ENCODE data around the gene TTF1.

Gene TTF1

DNA sequence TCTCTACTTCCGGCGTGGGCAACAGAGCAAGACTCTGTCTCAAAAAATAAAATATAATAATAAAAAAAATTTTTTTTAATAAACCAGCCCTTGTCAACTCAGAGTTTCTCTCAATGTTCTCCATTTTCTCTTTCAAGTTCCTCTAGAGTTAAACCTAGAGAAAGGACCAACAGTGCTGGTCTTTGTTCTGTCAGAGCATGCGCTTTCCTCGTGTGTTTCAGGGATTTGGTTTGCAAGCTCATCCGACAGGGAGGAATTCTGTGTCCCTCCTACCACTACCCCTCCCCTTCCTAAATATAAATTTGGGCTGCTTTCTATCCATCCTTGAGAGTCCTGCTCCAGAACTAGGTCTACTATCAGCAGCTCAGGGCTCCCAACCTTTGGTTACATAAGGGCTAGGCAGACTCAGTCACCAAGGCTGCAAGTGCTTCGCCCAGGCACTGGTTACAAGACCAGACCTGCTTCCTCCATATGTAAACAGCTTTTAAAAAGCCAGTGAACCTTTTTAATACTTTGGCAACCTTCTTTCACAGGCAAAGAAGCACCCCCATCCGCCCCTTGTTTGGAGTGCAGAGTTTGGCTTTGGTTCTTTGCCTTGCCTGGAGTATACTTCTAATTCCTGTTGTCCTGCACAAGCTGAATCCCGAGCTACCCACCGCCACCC lies 65.3 kb downstream of the TTF1 start:
- H3K27me3 ChIP-seq (ENCODE audit: control insufficient read depth, insufficient read depth, low read length): no peaks in the 10 kb centered on the region
- H3K27ac ChIP-seq (ENCODE audit: low read depth, low read length): no peak overlapping the region
- H3K9ac ChIP-seq (ENCODE audit: low read depth, low read length): no peak overlapping the region
- peaks cover 94% of the 10 kb centered on the region for H3K36me3 ChIP-seq (ENCODE audit: control insufficient read depth, insufficient read depth, low read length)
- no peaks in the 10 kb centered on the region for H3K4me1 ChIP-seq (ENCODE audit: control insufficient read depth, insufficient read depth, low read length)
- no peaks in the 10 kb centered on the region for H3K9me3 ChIP-seq (ENCODE audit: control insufficient read depth, insufficient read depth, low read length)
- no peak overlapping the region for H3K4me3 ChIP-seq (ENCODE audit: low read depth, low read length)

DNA sequence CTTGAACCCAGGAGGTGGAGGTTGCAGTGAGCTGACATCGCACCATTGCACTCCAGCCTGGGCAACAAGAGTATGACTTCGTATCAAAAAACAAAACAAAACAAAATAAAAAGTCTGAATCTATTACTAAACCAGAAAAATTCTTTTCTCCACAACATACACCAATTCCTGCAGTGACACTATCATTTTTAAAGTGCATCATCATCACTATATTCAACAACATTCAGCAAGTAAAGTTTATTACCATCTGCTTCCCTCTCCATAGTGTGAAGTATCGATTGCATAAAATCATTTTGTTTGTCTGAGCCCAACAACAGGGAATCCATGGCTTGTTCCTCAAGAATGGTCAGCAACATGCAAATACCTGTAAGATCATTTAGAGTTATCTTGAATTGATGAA lies 72.3 kb downstream of the TTF1 start:
- Histone ChIP-seq H3K4me1 (ENCODE audit: control insufficient read depth, insufficient read depth, low read length) (no peaks in the 10 kb centered on the region), H3K27ac (ENCODE audit: low read depth, low read length) (no peak overlapping the region), H3K4me3 (ENCODE audit: low read depth, low read length) (no peak overlapping the region), H3K27me3 (ENCODE audit: control insufficient read depth, insufficient read depth, low read length) (no peaks in the 10 kb centered on the region), H3K9me3 (ENCODE audit: control insufficient read depth, insufficient read depth, low read length) (no peaks in the 10 kb centered on the region), H3K36me3 (ENCODE audit: control insufficient read depth, insufficient read depth, low read length) (peaks cover 93% of the 10 kb centered on the region), H3K9ac (ENCODE audit: low read depth, low read length) (no peak overlapping the region)

DNA sequence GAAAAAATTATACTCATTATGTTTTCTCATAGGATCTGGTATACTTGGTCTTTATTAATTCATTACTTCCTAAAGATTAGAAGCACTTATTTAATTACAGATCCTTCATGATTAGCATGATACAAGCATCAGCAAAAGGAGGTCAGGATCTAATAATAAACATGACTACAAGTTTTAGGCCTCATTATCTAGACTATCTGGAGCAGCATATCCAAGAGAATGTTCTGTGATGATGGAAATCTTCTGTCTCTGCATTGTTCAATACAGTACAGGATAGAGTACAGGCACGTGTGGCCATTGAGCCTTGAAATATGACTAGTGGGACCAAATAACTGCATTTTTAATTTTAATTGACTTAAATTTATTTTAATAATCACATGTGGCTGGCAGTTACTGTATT lies 73.1 kb downstream of the TTF1 start:
- no peaks in the 10 kb centered on the region for H3K9me3 ChIP-seq (ENCODE audit: control insufficient read depth, insufficient read depth, low read length)

DNA sequence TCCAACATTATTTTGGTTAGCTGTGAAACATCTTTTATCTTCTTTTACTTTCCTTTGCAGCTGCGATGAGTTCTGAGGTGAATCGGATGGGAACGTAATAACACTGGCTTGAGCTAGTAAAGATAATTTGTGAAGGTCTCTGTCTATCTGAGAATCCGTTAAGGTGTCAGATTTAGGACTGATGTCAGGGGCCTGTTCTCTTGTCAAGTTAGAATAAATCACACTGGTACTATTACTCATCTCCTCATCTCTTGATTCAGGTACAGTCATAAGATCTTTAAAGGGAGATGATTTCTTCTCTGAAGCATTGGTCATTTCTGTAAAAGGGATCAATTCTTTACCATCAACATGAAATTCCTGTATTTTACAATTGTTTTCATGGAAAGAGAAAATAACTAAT lies 78.1 kb downstream of the TTF1 start:
- Histone ChIP-seq H3K9me3 (ENCODE audit: control insufficient read depth, insufficient read depth, low read length) (no peaks in the 10 kb centered on the region), H3K4me1 (ENCODE audit: control insufficient read depth, insufficient read depth, low read length) (no peaks in the 10 kb centered on the region), H3K36me3 (ENCODE audit: control insufficient read depth, insufficient read depth, low read length) (peaks cover 93% of the 10 kb centered on the region), H3K27ac (ENCODE audit: low read depth, low read length) (no peak overlapping the region), H3K27me3 (ENCODE audit: control insufficient read depth, insufficient read depth, low read length) (no peaks in the 10 kb centered on the region), H3K4me3 (ENCODE audit: low read depth, low read length) (no peak overlapping the region), H3K9ac (ENCODE audit: low read depth, low read length) (no peak overlapping the region)

More for the DNA sequence above, 73.1 kb downstream of the TTF1 start:
- H3K4me3 ChIP-seq (ENCODE audit: low read depth, low read length): no peak overlapping the region
- no peak overlapping the region for H3K27ac ChIP-seq (ENCODE audit: low read depth, low read length)
- H3K27me3 ChIP-seq (ENCODE audit: control insufficient read depth, insufficient read depth, low read length): no peaks in the 10 kb centered on the region
- H3K36me3 ChIP-seq (ENCODE audit: control insufficient read depth, insufficient read depth, low read length): peaks cover 93% of the 10 kb centered on the region
- no peaks in the 10 kb centered on the region for H3K4me1 ChIP-seq (ENCODE audit: control insufficient read depth, insufficient read depth, low read length)
- no peak overlapping the region for H3K9ac ChIP-seq (ENCODE audit: low read depth, low read length)

DNA sequence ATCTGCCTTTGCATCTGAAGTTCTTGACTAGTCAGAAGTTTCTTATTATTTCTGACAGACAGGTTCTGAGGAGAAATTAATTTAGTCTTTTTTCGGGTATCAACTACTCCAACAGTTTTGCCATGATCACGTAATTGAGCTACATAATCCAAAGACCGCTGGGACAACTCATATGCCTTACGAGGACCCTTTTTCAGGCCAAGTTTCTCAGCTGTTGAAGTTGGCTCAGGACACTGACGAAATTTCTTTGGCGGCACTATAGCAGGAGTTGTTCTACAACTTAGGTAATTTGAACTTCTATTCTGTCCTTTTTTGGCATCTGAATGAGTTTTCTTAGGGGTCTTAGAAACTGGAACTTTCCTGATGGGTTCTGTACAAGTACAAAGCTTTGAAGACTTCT lies 79.1 kb downstream of the TTF1 start:
- no peaks in the 10 kb centered on the region for H3K4me1 ChIP-seq (ENCODE audit: control insufficient read depth, insufficient read depth, low read length)
- no peak overlapping the region for H3K4me3 ChIP-seq (ENCODE audit: low read depth, low read length)
- no peaks in the 10 kb centered on the region for H3K27me3 ChIP-seq (ENCODE audit: control insufficient read depth, insufficient read depth, low read length)
- H3K9ac ChIP-seq (ENCODE audit: low read depth, low read length): no peak overlapping the region
- peaks cover 93% of the 10 kb centered on the region for H3K36me3 ChIP-seq (ENCODE audit: control insufficient read depth, insufficient read depth, low read length)
- H3K27ac ChIP-seq (ENCODE audit: low read depth, low read length): no peak overlapping the region
- no peaks in the 10 kb centered on the region for H3K9me3 ChIP-seq (ENCODE audit: control insufficient read depth, insufficient read depth, low read length)

All from HUES48 (cell line).